CD4-positive, CD25-positive, alpha-beta regulatory T cell (primary cell): ENCODE results near the gene KRTAP24-1. TPM values are rescaled to one million over a fixed set of nuclear protein-coding genes. Genes with fewer than 3 reads are reported as not detected.

Source experiments
- ATAC-seq, 2 donors: fragments of 150-1000 bp; cut with Tn5 transposase; one replicate each; pipeline ENCODE4 v1.10.0; 2021; ENCODE audit warnings: low read depth in 2 of 2, moderate number of reproducible peaks in 2 of 2, moderate library complexity in 1 of 2
- DNase-seq, 3 donors: peaks; one replicate each; pipeline versions ENCODE4 v3.0.0 to v3.0.0-alpha.2; 2012 to 2022; ENCODE audit warnings: mixed read lengths in 1 of 3
- H3K27ac ChIP-seq: one replicate; pipeline ENCODE4 v1.7.0; 2013; ENCODE audit warnings: mild to moderate bottlenecking, low read length; ENCODE audit not compliant: insufficient read depth, poor library complexity, severe bottlenecking
- H3K27me3 ChIP-seq: one replicate; pipeline ENCODE4 v1.7.0; 2013; ENCODE audit warnings: low read length; ENCODE audit not compliant: control insufficient read depth, insufficient read depth
- H3K36me3 ChIP-seq: one replicate; pipeline ENCODE4 v1.7.0; 2013; ENCODE audit warnings: mild to moderate bottlenecking, low read length, moderate library complexity; ENCODE audit not compliant: control insufficient read depth, insufficient read depth
- H3K4me1 ChIP-seq: 2 replicates; pipeline ENCODE4 v1.7.0; 2013; ENCODE audit warnings: mild to moderate bottlenecking, low read length; ENCODE audit not compliant: insufficient read depth, control insufficient read depth, poor library complexity, severe bottlenecking
- H3K4me3 ChIP-seq: one replicate; pipeline ENCODE4 v1.7.0; 2013; ENCODE audit warnings: low read depth, mild to moderate bottlenecking, low read length, moderate library complexity
- H3K9me3 ChIP-seq, 2 experiments: 1 replicate in 1 of 2; 2 replicates in 1 of 2; pipeline ENCODE4 v1.7.0; 2013; ENCODE audit warnings: low read length in 2 of 2, mild to moderate bottlenecking in 1 of 2, moderate library complexity in 1 of 2; ENCODE audit not compliant: control insufficient read depth in 2 of 2
- H3K27ac Mint-ChIP-seq, 3 donors: one replicate each; pipeline ENCODE4 v1.8.0; 2020 to 2022; ENCODE audit warnings: mild to moderate bottlenecking in 3 of 3, mixed read lengths in 3 of 3, moderate library complexity in 2 of 3
- H3K27me3 Mint-ChIP-seq: one replicate; pipeline ENCODE4 v1.8.0; 2022; ENCODE audit warnings: mild to moderate bottlenecking, mixed read lengths
- H3K36me3 Mint-ChIP-seq: one replicate; pipeline ENCODE4 v1.8.0; 2020; ENCODE audit warnings: mixed read lengths
- H3K4me1 Mint-ChIP-seq, 4 donors: one replicate each; pipeline ENCODE4 v1.8.0; 2020 to 2022; ENCODE audit warnings: mixed read lengths in 4 of 4, mild to moderate bottlenecking in 1 of 4
- H3K4me3 Mint-ChIP-seq, 4 donors: one replicate each; pipeline ENCODE4 v1.8.0; 2020 to 2022; ENCODE audit warnings: mild to moderate bottlenecking in 4 of 4, mixed read lengths in 4 of 4, moderate library complexity in 3 of 4
- H3K9me3 Mint-ChIP-seq, 7 donors: one replicate each; pipeline ENCODE4 v1.8.0; 2020 to 2022; ENCODE audit warnings: mixed read lengths in 7 of 7, mild to moderate bottlenecking in 3 of 7, moderate library complexity in 2 of 7
- polyA plus RNA-seq, 4 donors: library from polyadenylated mRNA; unstranded; fragments of 300-500 nt; fragmentation: Illumina TruSeq; gene quantifications; one replicate each; pipeline ENCODE4 v1.2.3, GENCODE V29; 2021
- total RNA-seq: library from RNA; stranded (reverse); gene quantifications from one replicate; pipeline ENCODE4 v1.2.3, GENCODE V29; 2022

KRTAP24-1 gene
- total and polyA plus RNA-seq, 5 donors from 2014 or later, result not detected

GRCh38 chr21:30233228-30234020 lies 49.3 kb downstream of the KRTAP24-1 start:
- no peaks in the 10 kb centered on the region for H3K27me3 ChIP-seq
- DNase-seq (no peak), ATAC-seq (no peak)
- H3K4me3 ChIP-seq, result no peak overlapping the region
- peaks cover 0 to 6% (median 3%) of the 10 kb centered on the region in 7 donors for H3K9me3 Mint-ChIP-seq
- no peaks in the 10 kb centered on the region for H3K27me3 Mint-ChIP-seq
- no peaks in the 10 kb centered on the region for H3K36me3 ChIP-seq
- H3K27ac Mint-ChIP-seq, result no peak overlapping the region
- no peak overlapping the region for H3K27ac ChIP-seq
- no peaks in the 10 kb centered on the region for H3K9me3 ChIP-seq
- H3K4me1 ChIP-seq, result no peaks in the 10 kb centered on the region
- no peaks in the 10 kb centered on the region for H3K4me1 Mint-ChIP-seq
- no peak overlapping the region for H3K4me3 Mint-ChIP-seq
- H3K36me3 Mint-ChIP-seq, result no peaks in the 10 kb centered on the region

DNA sequence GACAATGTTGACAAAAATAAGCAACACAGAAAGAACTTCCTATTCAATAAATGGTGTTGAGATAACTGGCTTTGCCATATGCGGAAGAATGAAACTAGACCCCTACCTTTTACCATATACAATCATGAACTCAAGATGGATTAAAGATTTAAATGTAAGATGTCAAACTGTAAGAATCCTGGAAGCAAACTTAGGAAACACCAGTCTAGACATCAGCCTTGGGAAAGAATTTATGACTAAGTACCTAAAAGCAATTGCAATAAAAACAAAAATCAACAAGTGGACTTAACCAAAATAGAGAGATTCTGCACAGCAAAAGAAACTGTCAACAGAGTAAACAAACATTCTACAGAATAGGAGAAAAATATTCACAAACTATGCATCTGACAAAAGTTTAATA lies 50.7 kb downstream of the KRTAP24-1 start:
- Mint-ChIP-seq H3K27ac (no peak overlapping the region), H3K27me3 (no peaks in the 10 kb centered on the region), H3K4me3 (no peak overlapping the region), H3K9me3 (peaks cover 0 to 6% (median 3%) of the 10 kb centered on the region in 7 donors), H3K36me3 (no peaks in the 10 kb centered on the region), H3K4me1 (no peaks in the 10 kb centered on the region)
- DNase-seq, result no peak
- no peaks in the 10 kb centered on the region for H3K27me3 ChIP-seq
- no peak for ATAC-seq
- H3K9me3 ChIP-seq, result no peaks in the 10 kb centered on the region
- H3K36me3 ChIP-seq, result no peaks in the 10 kb centered on the region
- no peaks in the 10 kb centered on the region for H3K4me1 ChIP-seq
- no peak overlapping the region for H3K27ac ChIP-seq
- H3K4me3 ChIP-seq, result no peak overlapping the region

Other genes starting within 250 kb of the KRTAP24-1 start
- not detected for gene CLDN17, start 116.1 kb downstream of the KRTAP24-1 start, total RNA-seq
- not detected for gene CLDN17, start 116.1 kb downstream of the KRTAP24-1 start, polyA plus RNA-seq
- gene CLDN8, start 66.9 kb downstream of the KRTAP24-1 start, total RNA-seq, result not detected
- not detected for gene CLDN8, start 66.9 kb downstream of the KRTAP24-1 start, polyA plus RNA-seq
- gene KRTAP25-1, start 6.6 kb upstream of the KRTAP24-1 start, total RNA-seq, result not detected
- gene KRTAP25-1, start 6.6 kb upstream of the KRTAP24-1 start, polyA plus RNA-seq, result not detected
- not detected for gene KRTAP26-1, start 37.4 kb upstream of the KRTAP24-1 start, total RNA-seq
- not detected for gene KRTAP26-1, start 37.4 kb upstream of the KRTAP24-1 start, polyA plus RNA-seq
- not detected for gene KRTAP27-1, start 54.7 kb upstream of the KRTAP24-1 start, total RNA-seq
- gene KRTAP27-1, start 54.7 kb upstream of the KRTAP24-1 start, polyA plus RNA-seq, result not detected
- gene KRTAP23-1, start 65.7 kb upstream of the KRTAP24-1 start, total RNA-seq, result not detected
- not detected for gene KRTAP23-1, start 65.7 kb upstream of the KRTAP24-1 start, polyA plus RNA-seq
- gene KRTAP13-2, start 89.3 kb upstream of the KRTAP24-1 start, total RNA-seq, result not detected
- gene KRTAP13-2, start 89.3 kb upstream of the KRTAP24-1 start, polyA plus RNA-seq, result not detected
- not detected for gene KRTAP13-1, start 113.1 kb upstream of the KRTAP24-1 start, total RNA-seq
- not detected for gene KRTAP13-1, start 113.1 kb upstream of the KRTAP24-1 start, polyA plus RNA-seq
- not detected for gene KRTAP13-3, start 143.0 kb upstream of the KRTAP24-1 start, total RNA-seq
- gene KRTAP13-3, start 143.0 kb upstream of the KRTAP24-1 start, polyA plus RNA-seq, result not detected
- not detected for gene KRTAP13-4, start 147.3 kb upstream of the KRTAP24-1 start, total RNA-seq
- gene KRTAP13-4, start 147.3 kb upstream of the KRTAP24-1 start, polyA plus RNA-seq, result not detected
- not detected for gene KRTAP15-1, start 157.3 kb upstream of the KRTAP24-1 start, total RNA-seq
- not detected for gene KRTAP15-1, start 157.3 kb upstream of the KRTAP24-1 start, polyA plus RNA-seq
- not detected for gene KRTAP19-1, start 197.4 kb upstream of the KRTAP24-1 start, total RNA-seq
- not detected for gene KRTAP19-1, start 197.4 kb upstream of the KRTAP24-1 start, polyA plus RNA-seq
- not detected for gene KRTAP19-2, start 204.5 kb upstream of the KRTAP24-1 start, total RNA-seq
- not detected for gene KRTAP19-2, start 204.5 kb upstream of the KRTAP24-1 start, polyA plus RNA-seq
- not detected for gene KRTAP19-3, start 209.1 kb upstream of the KRTAP24-1 start, total RNA-seq
- gene KRTAP19-3, start 209.1 kb upstream of the KRTAP24-1 start, polyA plus RNA-seq, result not detected
- gene KRTAP19-4, start 214.2 kb upstream of the KRTAP24-1 start, total RNA-seq, result not detected
- gene KRTAP19-4, start 214.2 kb upstream of the KRTAP24-1 start, polyA plus RNA-seq, result not detected
- not detected for gene KRTAP19-5, start 219.2 kb upstream of the KRTAP24-1 start, total RNA-seq
- gene KRTAP19-5, start 219.2 kb upstream of the KRTAP24-1 start, polyA plus RNA-seq, result not detected